ENCODE results near the gene CACNA1C.

The CACNA1C gene

DNA sequence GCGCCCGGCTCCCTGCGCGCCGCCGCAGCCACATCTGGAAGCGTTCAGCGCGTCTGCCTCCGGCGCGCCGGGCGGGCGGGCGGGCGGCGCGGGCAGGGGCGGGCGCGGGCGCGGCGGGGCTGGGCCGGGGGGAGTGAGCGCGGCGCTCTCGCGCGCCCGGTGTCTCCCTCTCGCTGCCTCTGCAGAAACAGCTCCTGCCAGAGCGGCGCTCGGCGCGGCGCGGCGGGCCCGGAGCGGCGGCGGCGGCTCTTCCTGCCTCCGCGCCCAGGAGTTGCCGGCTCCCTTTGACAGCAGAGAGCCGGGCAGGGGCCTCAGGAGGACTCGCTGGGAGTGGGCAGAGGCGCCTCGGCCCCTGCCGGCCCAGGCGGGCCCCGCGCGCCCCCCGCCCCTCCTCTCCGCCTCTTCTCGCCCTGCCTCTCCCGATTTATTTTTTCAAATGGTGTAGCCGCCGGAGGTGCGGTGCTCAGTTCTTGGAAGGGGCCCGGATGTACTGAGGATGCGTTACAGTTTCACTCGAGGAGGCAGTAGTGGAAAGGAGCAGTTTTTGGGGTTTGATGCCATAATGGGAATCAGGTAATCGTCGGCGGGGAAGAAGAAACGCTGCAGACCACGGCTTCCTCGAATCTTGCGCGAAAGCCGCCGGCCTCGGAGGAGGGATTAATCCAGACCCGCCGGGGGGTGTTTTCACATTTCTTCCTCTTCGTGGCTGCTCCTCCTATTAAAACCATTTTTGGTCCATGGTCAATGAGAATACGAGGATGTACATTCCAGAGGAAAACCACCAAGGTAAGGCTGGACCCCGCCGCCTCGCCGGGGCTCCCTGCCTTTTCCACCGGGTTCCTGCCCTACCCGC is at the start of gene CACNA1C:
Gene CACNA1C (plus strand): TSS at position 162 of the 853 bp plus-strand sequence. CDS start 576 bp downstream, at position 738.
- TF ChIP-seq, protein P1, sequence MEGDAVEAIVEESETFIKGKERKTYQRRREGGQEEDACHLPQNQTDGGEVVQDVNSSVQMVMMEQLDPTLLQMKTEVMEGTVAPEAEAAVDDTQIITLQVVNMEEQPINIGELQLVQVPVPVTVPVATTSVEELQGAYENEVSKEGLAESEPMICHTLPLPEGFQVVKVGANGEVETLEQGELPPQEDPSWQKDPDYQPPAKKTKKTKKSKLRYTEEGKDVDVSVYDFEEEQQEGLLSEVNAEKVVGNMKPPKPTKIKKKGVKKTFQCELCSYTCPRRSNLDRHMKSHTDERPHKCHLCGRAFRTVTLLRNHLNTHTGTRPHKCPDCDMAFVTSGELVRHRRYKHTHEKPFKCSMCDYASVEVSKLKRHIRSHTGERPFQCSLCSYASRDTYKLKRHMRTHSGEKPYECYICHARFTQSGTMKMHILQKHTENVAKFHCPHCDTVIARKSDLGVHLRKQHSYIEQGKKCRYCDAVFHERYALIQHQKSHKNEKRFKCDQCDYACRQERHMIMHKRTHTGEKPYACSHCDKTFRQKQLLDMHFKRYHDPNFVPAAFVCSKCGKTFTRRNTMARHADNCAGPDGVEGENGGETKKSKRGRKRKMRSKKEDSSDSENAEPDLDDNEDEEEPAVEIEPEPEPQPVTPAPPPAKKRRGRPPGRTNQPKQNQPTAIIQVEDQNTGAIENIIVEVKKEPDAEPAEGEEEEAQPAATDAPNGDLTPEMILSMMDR (IDR thresholded peaks at IDR 0.05; ENCODE audit: low read depth, low read length), result peak; percentile 3
- peak within 1 kb of the TSS; percentile 39 to 54 for H3K4me3 ChIP-seq (replicated peaks in 1 of 2; ENCODE audit: low read depth in 2 of 2, low read length in 2 of 2)
- DNase-seq (ENCODE audit: low read depth in 2 of 2), result peak; percentile 47 to 60

DNA sequence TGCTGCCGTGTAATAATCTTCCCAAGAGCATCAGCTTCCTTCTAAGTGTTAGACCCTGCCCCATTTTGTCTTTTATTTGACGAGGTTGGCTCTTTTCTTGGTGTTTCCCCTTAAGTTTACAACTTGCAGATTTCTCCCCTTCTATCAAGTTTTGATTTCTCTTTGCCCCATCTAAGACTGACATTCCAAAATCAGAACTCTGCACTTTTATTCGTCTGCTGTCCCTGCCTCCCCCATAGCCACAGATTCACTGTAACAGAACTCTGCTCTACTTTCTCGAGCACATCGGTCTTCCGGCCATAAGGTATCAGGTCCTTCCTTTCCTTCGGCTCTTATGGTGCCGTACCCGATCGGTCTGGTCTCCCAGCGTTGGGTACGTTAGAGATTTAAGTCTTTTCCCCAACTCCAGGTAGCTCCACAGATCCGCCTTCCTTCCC is 49.1 kb upstream of the CACNA1C start:
- peak overlapping the region; percentile 98 to 99 for H3K4me3 ChIP-seq (replicated peaks in 1 of 2; ENCODE audit: low read depth in 2 of 2, low read length in 2 of 2)
- TF ChIP-seq, protein P1 (IDR thresholded peaks at IDR 0.05; ENCODE audit: low read depth, low read length), result no peak
- DNase-seq (ENCODE audit: low read depth in 2 of 2), result peak in 1 of 2 donors; percentile 58

DNA sequence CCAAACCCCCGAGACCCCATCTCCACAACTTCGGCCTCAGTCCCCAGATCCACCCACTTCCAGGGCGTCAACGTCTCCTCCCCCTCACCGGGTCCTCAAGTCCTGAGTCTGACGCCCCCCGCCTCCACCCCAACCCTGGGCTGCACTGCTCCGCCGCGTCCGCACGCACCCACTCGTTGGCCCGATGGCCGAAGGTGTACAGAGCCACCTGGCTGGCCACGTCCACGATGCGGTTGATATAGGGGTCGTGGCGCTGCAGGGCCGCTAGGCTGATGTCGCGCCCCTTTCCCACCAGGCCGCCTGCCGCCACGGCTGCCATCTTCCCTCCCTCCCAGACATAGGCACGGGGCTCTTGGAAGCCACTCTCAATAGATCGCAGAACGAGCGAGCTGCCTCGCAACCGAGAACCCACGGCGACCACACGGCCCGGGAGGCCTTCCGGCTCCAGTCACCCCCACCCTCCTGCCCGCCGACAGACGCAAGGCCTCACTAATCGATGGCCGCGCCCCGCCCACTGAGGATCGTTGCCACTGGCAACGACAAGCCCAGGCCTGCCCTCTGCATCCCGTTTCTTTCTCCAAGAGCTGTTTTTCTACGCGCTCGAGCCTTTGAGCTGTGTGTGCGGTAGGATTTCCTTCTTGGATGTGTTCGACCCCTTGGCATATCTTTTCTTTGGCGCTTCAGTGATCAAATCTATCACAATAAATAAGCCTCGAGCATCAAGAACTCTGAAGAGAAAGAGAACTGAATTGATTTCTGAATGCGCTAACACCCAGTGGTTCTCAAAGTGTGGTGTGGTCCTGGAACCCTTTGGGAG is 48.5 kb upstream of the CACNA1C start, which contains the start of gene DCP1B:
Gene DCP1B (minus strand): TSS at position 345 of the 817 bp plus-strand sequence. CDS start 26 bp downstream, at position 319.
- peak within 1 kb of the TSS; percentile 98 to 99 for H3K4me3 ChIP-seq (replicated peaks in 1 of 2; ENCODE audit: low read depth in 2 of 2, low read length in 2 of 2)
- peak; percentile 97 to 99 for DNase-seq (ENCODE audit: low read depth in 2 of 2)
- TF ChIP-seq, protein P1 (IDR thresholded peaks at IDR 0.05; ENCODE audit: low read depth, low read length), result no peak

DNA sequence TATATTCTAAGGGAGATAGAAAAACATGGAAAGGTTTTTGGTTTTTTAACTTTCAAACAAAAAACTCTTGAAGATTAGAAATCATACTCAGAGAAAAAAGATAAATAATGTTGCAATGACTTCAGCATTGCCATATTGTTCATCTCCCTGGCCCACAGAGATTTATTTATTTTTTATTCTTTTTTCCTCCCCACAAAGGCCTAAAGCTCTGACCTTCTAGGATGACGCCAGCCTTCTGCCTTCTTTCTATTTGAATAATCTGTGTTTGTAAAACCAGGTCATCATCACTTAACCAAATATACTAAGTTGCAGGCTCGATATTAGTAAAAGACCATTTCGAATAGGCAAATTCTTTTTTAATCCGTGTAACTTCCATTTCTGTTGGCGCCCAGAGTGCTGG is 44.1 kb upstream of the CACNA1C start:
- H3K4me3 ChIP-seq (replicated peaks in 1 of 2; ENCODE audit: low read depth in 2 of 2, low read length in 2 of 2), result no peak overlapping the region
- no peak for DNase-seq (ENCODE audit: low read depth in 2 of 2)
- TF ChIP-seq, protein P1 (IDR thresholded peaks at IDR 0.05; ENCODE audit: low read depth, low read length), result no peak

DNA sequence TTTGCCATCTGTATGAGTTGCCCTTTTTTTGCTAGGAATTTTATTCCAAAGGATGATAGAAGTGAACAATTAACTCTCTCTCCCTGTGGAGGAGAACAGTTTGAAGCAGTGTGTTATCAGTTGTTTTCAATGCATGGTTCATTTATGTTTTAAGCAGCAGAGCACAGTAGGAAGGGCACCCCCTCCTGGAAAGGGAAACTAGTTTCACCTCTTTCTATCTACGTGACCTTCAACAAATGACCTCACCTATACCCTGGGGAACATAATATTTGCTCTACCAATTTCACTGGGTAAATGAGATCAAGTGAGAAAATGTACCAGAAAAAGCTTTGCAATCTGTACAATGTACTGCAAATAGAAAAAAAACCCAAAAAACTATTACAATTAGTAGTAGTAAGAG is 43.2 kb upstream of the CACNA1C start:
- DNase-seq (ENCODE audit: low read depth in 2 of 2), result no peak

More for the DNA sequence above, 43.2 kb upstream of the CACNA1C start:
- no peak overlapping the region for H3K4me3 ChIP-seq (replicated peaks in 1 of 2; ENCODE audit: low read depth in 2 of 2, low read length in 2 of 2)
- TF ChIP-seq, protein P1 (IDR thresholded peaks at IDR 0.05; ENCODE audit: low read depth, low read length), result no peak
